ENCODE results near the gene SOX10.

Gene SOX10

GRCh38 chr22:37983860-37984791, at the start of gene SOX10:
TSS of gene SOX10 (minus strand) at chr22:37984555. CDS start at chr22:37983784, 771 bp downstream.
- DNase-seq (ENCODE audit: low read depth) = no peak

GRCh38 chr22:38033522-38034277, 49.3 kb upstream of the SOX10 start:
- no peak for DNase-seq (ENCODE audit: low read depth)

GRCh38 chr22:38032681-38033521, 48.5 kb upstream of the SOX10 start:
- no peak for DNase-seq (ENCODE audit: low read depth)

- no peak for DNase-seq (ENCODE audit: low read depth)
Observed at GRCh38 chr22:38031491-38031890, 47.1 kb upstream of the SOX10 start.

- no peak for DNase-seq (ENCODE audit: low read depth)
Observed at GRCh38 chr22:38030311-38031133, 46.2 kb upstream of the SOX10 start.

- DNase-seq (ENCODE audit: low read depth) = no peak
Observed at GRCh38 chr22:38029901-38030300, 45.5 kb upstream of the SOX10 start.

- DNase-seq (ENCODE audit: low read depth) = no peak
Observed at GRCh38 chr22:38029370-38029769, 45.0 kb upstream of the SOX10 start.

- DNase-seq (ENCODE audit: low read depth) = no peak
Observed at GRCh38 chr22:38028344-38029130, 44.2 kb upstream of the SOX10 start.

- DNase-seq (ENCODE audit: low read depth) = no peak
Observed at GRCh38 chr22:38027487-38027886, 43.1 kb upstream of the SOX10 start.

- DNase-seq (ENCODE audit: low read depth) = no peak
Observed at GRCh38 chr22:38026130-38027111, 42.1 kb upstream of the SOX10 start.

GRCh38 chr22:38025514-38025913, 41.2 kb upstream of the SOX10 start:
- no peak for DNase-seq (ENCODE audit: low read depth)

- DNase-seq (ENCODE audit: low read depth) = no peak
Observed at GRCh38 chr22:38023045-38023444, 38.7 kb upstream of the SOX10 start.

GRCh38 chr22:38021206-38021605, 36.9 kb upstream of the SOX10 start:
- no peak for DNase-seq (ENCODE audit: low read depth)

- no peak for DNase-seq (ENCODE audit: low read depth)
Observed at GRCh38 chr22:38018938-38019827, 34.8 kb upstream of the SOX10 start.

- DNase-seq (ENCODE audit: low read depth) = no peak
Observed at GRCh38 chr22:38017939-38018885, 33.9 kb upstream of the SOX10 start.

- no peak for DNase-seq (ENCODE audit: low read depth)
Observed at GRCh38 chr22:38017272-38017920, 33.0 kb upstream of the SOX10 start.

Measured in activated T-cell treated with anti-CD3 and anti-CD28 coated beads for 1 hour (primary cell).